DMS53 (cell line): Measurements from ENCODE around the gene CLDN6.

ENCODE experiments used
- DNase-seq: peaks from one replicate; lab custom pipeline; 2025; lab: John Stamatoyannopoulos, UW

CLDN6 gene

GRCh38 chr16:3051494-3051893 is 33.5 kb upstream of the CLDN6 start:
- DNase-seq = no peak

GRCh38 chr16:3051009-3051408 is 33.0 kb upstream of the CLDN6 start:
- DNase-seq = no peak

- no peak for DNase-seq
Measured at GRCh38 chr16:3050487-3050886, 32.5 kb upstream of the CLDN6 start.

- DNase-seq = no peak
Measured at GRCh38 chr16:3049921-3050481, 32.0 kb upstream of the CLDN6 start.

- DNase-seq = no peak
Measured at GRCh38 chr16:3047387-3047720, 29.4 kb upstream of the CLDN6 start.

- DNase-seq = no peak
Measured at GRCh38 chr16:3046641-3047386, 28.8 kb upstream of the CLDN6 start.

- DNase-seq = peak; percentile 58
Measured at GRCh38 chr16:3045758-3046640, 28.0 kb upstream of the CLDN6 start, which contains the start of gene MMP25. Gene MMP25, plus strand, starts transcription at chr16:3046561. Its CDS starts 357 bp downstream, at chr16:3046918.

- no peak for DNase-seq
Measured at GRCh38 chr16:3044708-3045107, 26.7 kb upstream of the CLDN6 start.

- DNase-seq = no peak
Measured at GRCh38 chr16:3042376-3042775, 24.4 kb upstream of the CLDN6 start.

GRCh38 chr16:3038896-3039295 is 20.9 kb upstream of the CLDN6 start:
- no peak for DNase-seq

GRCh38 chr16:3038256-3038655 is 20.3 kb upstream of the CLDN6 start:
- DNase-seq = peak; percentile 55

GRCh38 chr16:3036726-3037315 is 18.8 kb upstream of the CLDN6 start, which contains the start of gene BICDL2:
Gene BICDL2, minus strand, starts transcription at chr16:3036944. Its CDS starts 1,448 bp downstream, at chr16:3035496.
- peak; percentile 73 for DNase-seq

- peak; percentile 67 for DNase-seq
Measured at GRCh38 chr16:3035972-3036725, 18.2 kb upstream of the CLDN6 start.

GRCh38 chr16:3035289-3035971 is 17.4 kb upstream of the CLDN6 start:
- no peak for DNase-seq

- DNase-seq = no peak
Measured at GRCh38 chr16:3032624-3033023, 14.6 kb upstream of the CLDN6 start.

GRCh38 chr16:3030222-3031212 is 12.5 kb upstream of the CLDN6 start:
- DNase-seq = no peak

- no peak for DNase-seq
Measured at GRCh38 chr16:3029491-3030221, 11.7 kb upstream of the CLDN6 start.

- no peak for DNase-seq
Measured at GRCh38 chr16:3028716-3029319, 10.8 kb upstream of the CLDN6 start.
